OCI-LY3 (cell line): ENCODE results near the gene KCNQ1.

Experiments used
- H2AFZ ChIP-seq: fragments of 200-600, 300-600 bp; shearing (Covaris generic); 2 replicates; pipeline ENCODE4 v1.6.0; 2014; ENCODE audit warnings: antibody characterized with exemption, low read depth, low read length
- H3K27ac ChIP-seq: fragments of 200-600, 300-600 bp; sonication (generic); 2 replicates; pipeline ENCODE4 v1.5.1; 2014; ENCODE audit warnings: mild to moderate bottlenecking, low read length, moderate library complexity, mixed read lengths
- H3K27me3 ChIP-seq: fragments of 200-600, 300-600 bp; sonication (generic); 2 replicates; pipeline ENCODE4 v1.6.1; 2014; ENCODE audit warnings: low read depth, low read length, mixed read lengths
- H3K36me3 ChIP-seq: fragments of 200-600, 300-600 bp; sonication (generic); replicated peaks from 2 replicates; pipeline ENCODE3; 2014; ENCODE audit warnings: low read depth, low read length, mixed read lengths
- H3K4me1 ChIP-seq: fragments of 300-600, 200-600 bp; sonication (generic); 2 replicates; pipeline ENCODE4 v1.6.1; 2014; ENCODE audit warnings: low read length, mixed read lengths
- H3K4me2 ChIP-seq: fragments of 200-600, 300-600 bp; sonication (generic); 2 replicates; pipeline ENCODE4 v1.6.1; 2014; ENCODE audit warnings: low read length, mixed read lengths
- H3K4me3 ChIP-seq: fragments of 300-600, 200-600 bp; sonication (generic); 2 replicates; pipeline ENCODE4 v1.5.1; 2014; ENCODE audit warnings: antibody characterized with exemption, mild to moderate bottlenecking, low read length, moderate library complexity
- H3K79me2 ChIP-seq: fragments of 300-600, 200-600 bp; shearing (Covaris generic); 2 replicates; pipeline ENCODE4 v1.6.1; 2014; ENCODE audit warnings: mild to moderate bottlenecking, low read length, mixed read lengths
- H3K9ac ChIP-seq: fragments of 300-600, 200-600 bp; shearing (Covaris generic); 2 replicates; pipeline ENCODE4 v1.6.0; 2014; ENCODE audit warnings: mild to moderate bottlenecking, low read length, moderate library complexity
- H3K9me3 ChIP-seq: fragments of 200-600, 300-600 bp; shearing (Covaris generic); 2 replicates; pipeline ENCODE4 v1.6.1; 2014; ENCODE audit warnings: low read length, mixed read lengths; ENCODE audit not compliant: insufficient read depth
- H4K20me1 ChIP-seq: fragments of 200-600, 300-600 bp; sonication (generic); 2 replicates; pipeline ENCODE4 v1.6.1; 2016; ENCODE audit warnings: low read length, mixed read lengths; ENCODE audit not compliant: insufficient read depth
- EZH2phosphoT487 ChIP-seq: fragments of 200-600 bp; shearing (Covaris generic); IDR thresholded peaks from 2 replicates; pipeline ENCODE4 v1.6.1; 2018; ENCODE audit warnings: antibody characterized with exemption, mixed run types, low read depth
- TF ChIP-seq, protein P1 (sequence below): fragments of 200-600, 300-600 bp; sonication (generic); IDR thresholded peaks from 2 replicates; pipeline ENCODE4 v1.5.1; 2014; ENCODE audit warnings: antibody characterized with exemption, low read length, low read depth

KCNQ1 gene

DNA sequence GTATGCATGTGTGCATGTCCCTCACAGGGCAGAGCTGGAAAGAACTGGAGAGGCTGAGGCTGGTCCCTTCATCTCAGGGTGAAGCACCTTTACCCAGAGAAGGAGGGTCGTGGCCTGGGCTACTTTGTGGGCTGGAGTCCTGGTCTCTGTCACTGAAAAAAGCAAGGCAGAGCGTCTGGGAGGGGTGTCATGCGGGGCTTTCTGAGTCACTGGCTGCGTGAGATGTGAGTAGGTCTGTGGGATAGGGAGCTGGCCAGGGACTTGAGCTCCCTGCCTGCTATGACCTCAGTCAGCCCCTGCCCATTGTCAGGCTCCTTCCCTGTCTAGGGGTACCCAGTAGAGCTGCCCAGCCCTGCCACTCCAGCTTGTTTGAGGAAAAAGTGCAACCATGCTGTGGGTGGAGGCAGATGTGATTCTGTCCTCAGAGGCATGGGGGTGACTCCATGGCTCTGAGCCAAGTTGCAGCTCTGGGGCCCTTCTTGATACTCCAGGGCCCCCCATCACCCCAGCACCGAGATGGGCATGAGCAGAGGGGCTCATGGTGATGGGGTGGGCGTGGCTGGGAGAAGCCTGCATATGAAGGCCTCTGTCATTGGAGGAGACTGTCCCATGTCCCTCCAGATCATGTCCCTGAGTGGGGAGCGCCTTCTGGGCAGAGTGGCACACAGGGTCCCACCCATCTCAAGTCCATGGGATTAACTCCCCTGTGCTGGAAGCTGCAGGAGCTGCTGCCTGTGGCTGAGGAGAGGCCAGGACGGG is 27.8 kb downstream of the KCNQ1 start:
- H3K9ac ChIP-seq, result no peak overlapping the region
- H3K27me3 ChIP-seq, result no peaks in the 10 kb centered on the region
- H3K27ac ChIP-seq, result no peak overlapping the region
- H4K20me1 ChIP-seq, result no peaks in the 10 kb centered on the region
- no peaks in the 10 kb centered on the region for H3K79me2 ChIP-seq
- no peak overlapping the region for H3K4me2 ChIP-seq
- H3K36me3 ChIP-seq, result no peaks in the 10 kb centered on the region
- H2AFZ ChIP-seq, result no peak overlapping the region
- H3K4me1 ChIP-seq, result no peaks in the 10 kb centered on the region
- H3K4me3 ChIP-seq, result no peak overlapping the region
- TF ChIP-seq, protein P1, sequence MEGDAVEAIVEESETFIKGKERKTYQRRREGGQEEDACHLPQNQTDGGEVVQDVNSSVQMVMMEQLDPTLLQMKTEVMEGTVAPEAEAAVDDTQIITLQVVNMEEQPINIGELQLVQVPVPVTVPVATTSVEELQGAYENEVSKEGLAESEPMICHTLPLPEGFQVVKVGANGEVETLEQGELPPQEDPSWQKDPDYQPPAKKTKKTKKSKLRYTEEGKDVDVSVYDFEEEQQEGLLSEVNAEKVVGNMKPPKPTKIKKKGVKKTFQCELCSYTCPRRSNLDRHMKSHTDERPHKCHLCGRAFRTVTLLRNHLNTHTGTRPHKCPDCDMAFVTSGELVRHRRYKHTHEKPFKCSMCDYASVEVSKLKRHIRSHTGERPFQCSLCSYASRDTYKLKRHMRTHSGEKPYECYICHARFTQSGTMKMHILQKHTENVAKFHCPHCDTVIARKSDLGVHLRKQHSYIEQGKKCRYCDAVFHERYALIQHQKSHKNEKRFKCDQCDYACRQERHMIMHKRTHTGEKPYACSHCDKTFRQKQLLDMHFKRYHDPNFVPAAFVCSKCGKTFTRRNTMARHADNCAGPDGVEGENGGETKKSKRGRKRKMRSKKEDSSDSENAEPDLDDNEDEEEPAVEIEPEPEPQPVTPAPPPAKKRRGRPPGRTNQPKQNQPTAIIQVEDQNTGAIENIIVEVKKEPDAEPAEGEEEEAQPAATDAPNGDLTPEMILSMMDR, result no peak
- TF ChIP-seq EZH2phosphoT487, result no peak
- no peaks in the 10 kb centered on the region for H3K9me3 ChIP-seq

DNA sequence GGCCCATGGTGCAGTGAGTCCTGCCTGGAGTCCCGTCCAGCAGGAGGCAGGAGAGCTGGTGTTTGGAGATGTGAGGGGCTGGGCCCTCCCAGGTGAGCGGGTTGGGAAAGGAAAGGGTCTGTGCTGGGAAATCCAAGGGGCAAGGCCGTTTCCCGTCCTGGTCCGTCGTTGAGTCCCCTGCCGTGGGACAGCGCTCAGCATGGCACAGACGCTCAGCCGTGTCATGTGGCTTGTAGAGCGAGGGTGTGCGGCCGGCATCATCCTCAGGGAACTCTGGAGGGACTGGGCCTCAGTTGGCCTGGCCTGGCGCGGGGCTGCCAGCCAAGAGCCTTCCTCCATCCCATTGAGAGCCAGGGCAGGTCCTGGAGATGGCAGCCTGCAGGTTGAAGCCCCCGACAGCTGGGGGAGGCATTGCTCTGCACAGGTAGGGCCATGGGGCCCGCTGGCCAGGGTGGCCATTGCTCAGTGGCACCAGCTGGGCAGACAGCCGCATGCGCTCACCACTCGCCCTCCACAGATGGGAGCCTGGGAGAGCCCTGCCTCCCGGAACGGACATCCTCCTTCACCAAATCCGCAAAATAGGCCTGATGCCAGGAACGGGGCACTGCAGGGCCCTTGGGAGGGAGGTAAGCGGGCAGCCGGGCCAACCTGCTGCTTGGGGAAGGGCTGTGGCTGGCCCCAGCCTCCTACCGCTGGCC is 28.7 kb downstream of the KCNQ1 start:
- H3K4me1 ChIP-seq, result no peaks in the 10 kb centered on the region
- no peak overlapping the region for H2AFZ ChIP-seq
- no peaks in the 10 kb centered on the region for H3K27me3 ChIP-seq
- H3K9ac ChIP-seq, result no peak overlapping the region
- H3K4me2 ChIP-seq, result no peak overlapping the region
- no peak overlapping the region for H3K27ac ChIP-seq
- no peaks in the 10 kb centered on the region for H3K79me2 ChIP-seq
- TF ChIP-seq, protein P1, result no peak
- no peak for TF ChIP-seq EZH2phosphoT487
- H3K9me3 ChIP-seq, result no peaks in the 10 kb centered on the region
- H3K36me3 ChIP-seq, result no peaks in the 10 kb centered on the region
- no peak overlapping the region for H3K4me3 ChIP-seq
- no peaks in the 10 kb centered on the region for H4K20me1 ChIP-seq

DNA sequence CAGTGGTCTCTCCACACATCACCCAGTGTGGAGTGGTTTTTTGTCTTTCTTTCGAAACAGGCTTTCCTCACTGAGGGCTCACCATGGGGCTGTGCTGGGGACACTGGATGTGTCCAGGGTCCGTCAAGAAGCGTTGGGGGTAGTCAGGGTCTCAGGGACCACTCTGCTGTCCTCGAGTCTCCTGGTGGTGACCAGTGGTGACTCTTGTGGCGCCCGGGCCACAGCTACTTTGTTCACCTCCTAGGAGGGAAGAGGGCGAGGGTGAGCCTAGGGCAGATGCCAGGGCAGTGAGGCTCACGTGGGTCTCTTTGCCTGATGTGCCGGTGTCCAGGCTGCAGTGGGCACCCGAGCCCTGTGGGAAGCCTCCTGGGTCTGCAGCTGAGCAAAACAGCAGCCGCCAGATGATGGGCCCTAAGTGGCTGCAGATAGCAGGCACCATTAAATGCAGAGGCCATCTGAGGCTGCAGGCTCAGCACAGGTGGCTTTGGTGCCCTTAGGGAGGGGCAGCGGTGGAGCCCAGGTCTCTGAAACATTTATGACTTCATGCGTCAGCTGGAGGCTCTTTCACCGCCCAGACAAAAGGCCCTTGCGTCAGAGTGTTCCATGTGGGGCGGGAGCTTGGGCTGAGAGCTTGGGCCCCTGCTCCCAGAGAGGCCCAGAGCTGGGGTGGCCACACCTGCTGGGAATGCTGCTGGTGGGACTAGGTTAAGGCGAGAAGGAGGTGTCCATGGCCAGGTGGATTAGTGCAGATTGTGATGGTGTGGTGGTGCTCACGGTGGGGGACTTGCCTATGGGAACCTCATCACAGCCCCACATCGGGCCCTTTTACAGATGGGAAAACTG is 29.5 kb downstream of the KCNQ1 start:
- Histone ChIP-seq H3K79me2 (no peaks in the 10 kb centered on the region), H2AFZ (no peak overlapping the region), H3K27me3 (no peaks in the 10 kb centered on the region), H3K4me2 (no peak overlapping the region), H4K20me1 (no peaks in the 10 kb centered on the region), H3K4me3 (no peak overlapping the region), H3K9ac (no peak overlapping the region), H3K27ac (no peak overlapping the region), H3K36me3 (no peaks in the 10 kb centered on the region), H3K9me3 (no peaks in the 10 kb centered on the region), H3K4me1 (no peaks in the 10 kb centered on the region)
- no peak for TF ChIP-seq EZH2phosphoT487
- TF ChIP-seq, protein P1, result no peak
